Testis (tissue), 3 donors: ENCODE results near the gene ST3GAL2. TPM values are rescaled to one million over a fixed set of nuclear protein-coding genes. Genes with fewer than 3 reads are reported as not detected.
"Not testable (repeated sequence)": the region's sequence is repeated elsewhere in the genome, so short reads cannot be mapped to it uniquely, and the experiment has no call there.

Source experiments
- DNase-seq: peaks from one replicate; pipeline ENCODE4 v3.0.0-alpha.2; 2019
- H3K27ac ChIP-seq, 2 donors: fragments of 200-600 bp; sonication (generic); one replicate each; pipeline ENCODE4 v1.5.1; 2019
- H3K27me3 ChIP-seq: fragments of 200-600 bp; sonication (generic); one replicate; pipeline ENCODE4 v1.5.1; 2019
- H3K36me3 ChIP-seq: fragments of 200-600 bp; sonication (generic); one replicate; pipeline ENCODE4 v1.5.1; 2017; ENCODE audit warnings: low read depth; ENCODE audit errors: missing control alignments
- H3K4me1 ChIP-seq: fragments of 200-600 bp; sonication (generic); one replicate; pipeline ENCODE4 v1.5.1; 2019
- H3K4me3 ChIP-seq, 2 donors: fragments of 200-600 bp; sonication (generic); one replicate each; pipeline ENCODE4 v1.5.1; 2017 to 2019
- H3K9me3 ChIP-seq: fragments of 200-600 bp; sonication (generic); one replicate; pipeline ENCODE4 v1.5.1; 2017
- POLR2A ChIP-seq: fragments of 450-650 bp; IDR thresholded peaks from one replicate; pipeline ENCODE4 v1.6.1; 2017; ENCODE audit warnings: antibody characterized with exemption, mild to moderate bottlenecking, moderate library complexity
- WGBS, 2 donors: methylation state at CpG; one replicate each; pipeline ENCODE4 v1.1.5; 2018; 5-methylcytosine and 5-hydroxymethylcytosine counted together
- intact Hi-C: fragments of 100-400 bp; cut with DNase I; formaldehyde crosslinking; loops from one replicate; pipeline ENCODE4 v1.15.1; 2023; ENCODE audit warnings: low total_unique reads
- polyA plus RNA-seq: library from polyadenylated mRNA; stranded (reverse); fragments of 350-450 nt; fragmentation: Illumina TruSeq; extraction: RNeasy Lipid Tissue Mini Kit (QIAGEN cat#74804); gene quantifications from one replicate; pipeline ENCODE4 v1.2.3, GENCODE V29; 2014; ENCODE audit warnings: low read depth, low replicate concordance; ENCODE audit not compliant: insufficient read depth
- total RNA-seq, 2 donors: library from RNA; depleted of rRNA; stranded (reverse); fragments of >200 nt; gene quantifications; one replicate each; pipeline ENCODE4 v1.2.3, GENCODE V29; 2016
- TF ChIP-seq, protein P1 (sequence below), 3 experiments: fragments of 450-650 bp in 2 of 3; fragments of 200-600 bp in 1 of 3; sonication (generic) in 1 of 3; IDR thresholded peaks; one replicate each; pipeline ENCODE4 v1.5.1; 2016 to 2019; ENCODE audit warnings: antibody characterized with exemption in 3 of 3, mild to moderate bottlenecking in 2 of 3, moderate library complexity in 1 of 3

Gene ST3GAL2
- total and polyA plus RNA-seq, 3 donors from 2014 or later, result 20.2 to 46.2 (median 32.5) TPM

GRCh38 chr16:70453117-70453891 is 14.4 kb upstream of the ST3GAL2 start:
- TF ChIP-seq, protein P1, sequence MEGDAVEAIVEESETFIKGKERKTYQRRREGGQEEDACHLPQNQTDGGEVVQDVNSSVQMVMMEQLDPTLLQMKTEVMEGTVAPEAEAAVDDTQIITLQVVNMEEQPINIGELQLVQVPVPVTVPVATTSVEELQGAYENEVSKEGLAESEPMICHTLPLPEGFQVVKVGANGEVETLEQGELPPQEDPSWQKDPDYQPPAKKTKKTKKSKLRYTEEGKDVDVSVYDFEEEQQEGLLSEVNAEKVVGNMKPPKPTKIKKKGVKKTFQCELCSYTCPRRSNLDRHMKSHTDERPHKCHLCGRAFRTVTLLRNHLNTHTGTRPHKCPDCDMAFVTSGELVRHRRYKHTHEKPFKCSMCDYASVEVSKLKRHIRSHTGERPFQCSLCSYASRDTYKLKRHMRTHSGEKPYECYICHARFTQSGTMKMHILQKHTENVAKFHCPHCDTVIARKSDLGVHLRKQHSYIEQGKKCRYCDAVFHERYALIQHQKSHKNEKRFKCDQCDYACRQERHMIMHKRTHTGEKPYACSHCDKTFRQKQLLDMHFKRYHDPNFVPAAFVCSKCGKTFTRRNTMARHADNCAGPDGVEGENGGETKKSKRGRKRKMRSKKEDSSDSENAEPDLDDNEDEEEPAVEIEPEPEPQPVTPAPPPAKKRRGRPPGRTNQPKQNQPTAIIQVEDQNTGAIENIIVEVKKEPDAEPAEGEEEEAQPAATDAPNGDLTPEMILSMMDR (IDR thresholded peaks at IDR 0.05), result no peak
- TF ChIP-seq POLR2A, result no peak
- Histone ChIP-seq H3K27ac (no peak overlapping the region), H3K4me1 (peaks cover 7% of the 10 kb centered on the region), H3K36me3 (no peaks in the 10 kb centered on the region), H3K9me3 (no peaks in the 10 kb centered on the region), H3K4me3 (peak overlapping the region; percentile 80 to 97), H3K27me3 (no peaks in the 10 kb centered on the region)
- no peak for DNase-seq
- intact Hi-C loops, result no loop called here
- WGBS, 2 donors, result 88 to 91% methylated on average over 11 of the region's 11 CpGs

GRCh38 chr16:70451004-70451340 is 12.1 kb upstream of the ST3GAL2 start:
- H3K27me3 ChIP-seq, H3K9me3 ChIP-seq, H3K4me1 ChIP-seq, H3K36me3 ChIP-seq, DNase-seq, intact Hi-C loops: not testable (repeated sequence)
- H3K27ac ChIP-seq, result peak overlapping the region in 1 of 2 donors; percentile 14
- WGBS, 2 donors, result 25 to 54% methylated on average over 7 to 22 of the region's 25 CpGs
- H3K4me3 ChIP-seq, result peak overlapping the region; percentile 38 to 41

DNA sequence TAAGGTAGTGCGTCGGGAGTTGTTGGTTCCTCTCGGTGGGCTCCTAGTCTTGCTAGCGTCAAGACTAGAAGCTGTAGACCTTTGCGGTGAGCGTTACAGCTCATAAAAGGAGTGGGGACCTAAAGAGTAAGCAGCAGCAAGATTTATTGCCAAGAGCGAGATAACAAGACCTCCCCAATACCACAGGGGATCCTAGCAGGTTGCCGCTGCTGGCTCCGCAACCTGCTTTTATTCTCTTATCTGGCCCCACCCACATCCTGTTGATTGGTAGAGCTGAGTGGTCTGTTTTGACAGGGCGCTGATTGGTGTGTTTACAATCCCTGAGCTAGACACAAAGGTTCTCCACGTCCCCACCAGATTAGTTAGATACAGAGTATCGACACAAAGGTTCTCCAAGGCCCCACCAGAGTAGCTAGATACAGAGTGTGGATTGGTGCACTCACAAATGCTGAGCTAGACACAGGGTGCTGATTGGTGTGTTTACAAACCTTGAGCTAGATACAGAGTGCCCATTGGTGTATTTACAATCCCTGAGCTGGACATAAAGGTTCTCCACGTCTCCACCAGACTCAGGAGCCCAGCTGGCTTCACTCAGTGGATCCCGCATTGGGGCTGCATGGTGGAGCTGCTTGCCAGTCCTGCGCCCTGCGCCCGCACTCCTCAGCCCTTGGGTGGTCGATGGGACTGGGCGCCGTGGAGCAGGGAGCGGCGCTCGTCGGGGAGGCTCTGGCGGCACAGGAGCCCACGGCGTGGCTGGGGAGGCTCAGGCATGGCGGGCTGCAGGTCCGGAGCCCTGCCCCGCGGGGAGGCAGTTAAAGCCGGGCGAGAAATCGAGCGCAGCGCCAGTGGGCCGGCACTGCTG is 11.5 kb upstream of the ST3GAL2 start:
- H3K36me3 ChIP-seq, H3K27me3 ChIP-seq, H3K4me1 ChIP-seq, H3K9me3 ChIP-seq, intact Hi-C loops: not testable (repeated sequence)
- H3K4me3 ChIP-seq, result peak overlapping the region; percentile 38 to 41
- peak; percentile 64 for DNase-seq
- peak overlapping the region in 1 of 2 donors; percentile 14 for H3K27ac ChIP-seq
- 64 to 77% methylated on average over 11 to 37 of the region's 37 CpGs for WGBS, 2 donors

GRCh38 chr16:70448075-70448474 is 9.2 kb upstream of the ST3GAL2 start:
- no peak overlapping the region for H3K27ac ChIP-seq
- TF ChIP-seq POLR2A, result no peak
- TF ChIP-seq, protein P1 (IDR thresholded peaks at IDR 0.05), result no peak
- intact Hi-C loops, result no loop called here
- 89 to 91% methylated on average over 6 of the region's 6 CpGs for WGBS, 2 donors
- no peaks in the 10 kb centered on the region for H3K9me3 ChIP-seq
- H3K27me3 ChIP-seq, result no peaks in the 10 kb centered on the region
- no peaks in the 10 kb centered on the region for H3K36me3 ChIP-seq
- no peak overlapping the region for H3K4me3 ChIP-seq
- DNase-seq, result no peak
- no peaks in the 10 kb centered on the region for H3K4me1 ChIP-seq

DNA sequence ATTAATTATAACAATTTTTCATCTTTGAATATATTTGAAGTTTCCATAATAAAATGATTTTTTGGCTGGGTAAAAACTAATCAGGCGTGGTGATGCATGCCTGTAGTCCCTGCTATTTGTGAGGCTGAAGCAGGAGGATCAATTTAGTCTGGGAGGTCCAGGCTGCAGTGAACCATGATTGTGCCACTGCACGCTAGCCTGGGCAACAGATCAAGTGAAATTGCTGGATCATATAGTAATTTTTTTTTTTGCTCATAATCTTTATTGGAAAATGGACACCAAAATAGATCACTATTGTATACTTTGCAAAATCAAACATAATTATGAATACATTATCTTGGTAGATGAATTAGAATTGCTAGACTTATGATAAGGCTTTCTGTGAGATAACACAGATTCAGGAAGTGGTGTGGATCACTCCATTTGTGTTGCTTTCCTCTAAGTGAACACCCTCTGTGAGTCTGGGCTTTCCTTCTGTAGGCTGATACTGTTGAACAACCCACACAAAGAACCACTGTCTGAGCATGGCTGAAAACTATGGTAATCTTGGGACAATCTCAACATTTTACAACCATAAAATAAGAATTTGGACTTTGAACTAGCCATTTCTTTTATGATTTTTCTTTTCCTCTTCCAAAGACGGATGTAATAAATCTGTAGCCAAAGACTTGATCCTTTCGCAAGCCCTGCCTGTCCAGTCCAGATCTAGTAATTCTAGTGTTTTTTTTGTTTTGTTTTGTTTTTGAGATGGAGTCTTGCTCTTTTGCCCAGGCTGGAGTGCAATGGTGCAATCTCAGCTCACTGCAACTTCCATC is 5.6 kb upstream of the ST3GAL2 start:
- intact Hi-C loops, result no loop called here
- Histone ChIP-seq H3K4me1 (no peaks in the 10 kb centered on the region), H3K4me3 (no peak overlapping the region), H3K27ac (no peak overlapping the region), H3K36me3 (no peaks in the 10 kb centered on the region), H3K9me3 (no peaks in the 10 kb centered on the region), H3K27me3 (no peaks in the 10 kb centered on the region)
- TF ChIP-seq, protein P1 (IDR thresholded peaks at IDR 0.05), result no peak
- TF ChIP-seq POLR2A, result no peak
- no peak for DNase-seq
- WGBS, 2 donors, result 85 to 91% methylated on average over 4 of the region's 4 CpGs
